Measurements from ENCODE around the gene ADAMTS10. TPM values are rescaled to one million over a fixed set of nuclear protein-coding genes. Genes with fewer than 3 reads are reported as not detected.

ADAMTS10 gene
- total and polyA plus RNA-seq, 2 of the 13 experiments (the other 11 are each of a cell fraction or from before 2014, with no cell fraction given), result 0.49 to 1.7 TPM

GRCh38 chr19:8631425-8631819 is 20.9 kb upstream of the ADAMTS10 start (continued):
- 0 out of 2 replicates have a peak, but pooled peaks have one; percentile 41 for TF ChIP-seq ZNF629 (CRISPR knock-in tag; conservative IDR thresholded peaks at IDR 0.05)
- peak; percentile 48; the same call in 1 of the 2 replicates for TF ChIP-seq GABPB1 (CRISPR knock-in tag; IDR thresholded peaks at IDR 0.05)
- no peak for TF ChIP-seq NFKB2 (CRISPR knock-in tag; IDR thresholded peaks at IDR 0.05; ENCODE audit: borderline replicate concordance)
- TF ChIP-seq GATA4 (IDR thresholded peaks at IDR 0.05; ENCODE audit: borderline replicate concordance, low read depth), result 0 out of 2 replicates have a peak, but pooled peaks have one; percentile 55
- TF ChIP-seq KLF11 (CRISPR knock-in tag; IDR thresholded peaks at IDR 0.05), result no peak
- TF ChIP-seq POGZ (CRISPR knock-in tag; IDR thresholded peaks at IDR 0.05), result peak; percentile 43; the same call in 1 of the 2 replicates
- TF ChIP-seq IKZF1 (IDR thresholded peaks at IDR 0.05), result no peak
- no peak for TF ChIP-seq JDP2 (CRISPR knock-in tag; IDR thresholded peaks at IDR 0.05; ENCODE audit: borderline replicate concordance)
- TF ChIP-seq SIN3A (IDR thresholded peaks at IDR 0.05; ENCODE audit: borderline replicate concordance, low read depth, low read length), result 0 out of 2 replicates have a peak, but pooled peaks have one; percentile 23
- no peak for TF ChIP-seq SNAPC4 (CRISPR knock-in tag; IDR thresholded peaks at IDR 0.05)
- TF ChIP-seq ZNF124 (CRISPR knock-in tag; IDR thresholded peaks at IDR 0.05), result no peak
- TF ChIP-seq REPIN1 (CRISPR knock-in tag; IDR thresholded peaks at IDR 0.05; ENCODE audit: borderline replicate concordance, low read depth), result no peak
- TF ChIP-seq EHMT2 (IDR thresholded peaks at IDR 0.05; ENCODE audit: borderline replicate concordance, low read depth, low read length), result no peak
- no peak for TF ChIP-seq TARDBP (CRISPR knock-in tag; IDR thresholded peaks at IDR 0.05)
- TF ChIP-seq ZNF30 (CRISPR knock-in tag; IDR thresholded peaks at IDR 0.05), result no peak
- TF ChIP-seq NAIF1 (CRISPR knock-in tag; IDR thresholded peaks at IDR 0.05; ENCODE audit: borderline replicate concordance), result no peak
- TF ChIP-seq SRSF9 (IDR thresholded peaks at IDR 0.05; ENCODE audit: borderline replicate concordance, insufficient read depth, low read depth, low read length, poor library complexity, severe bottlenecking), result no peak
- TF ChIP-seq NRL (CRISPR knock-in tag; IDR thresholded peaks at IDR 0.05; ENCODE audit: borderline replicate concordance), result no peak
- peak; percentile 74; the same call in 1 of the 2 replicates for TF ChIP-seq IRF9 (CRISPR knock-in tag; IDR thresholded peaks at IDR 0.05; ENCODE audit: borderline replicate concordance)
- TF ChIP-seq ARNT (IDR thresholded peaks at IDR 0.05), result no peak
- peak; percentile 80; the same call in 1 of the 2 replicates for TF ChIP-seq ZNF609 (CRISPR knock-in tag; IDR thresholded peaks at IDR 0.05; ENCODE audit: borderline replicate concordance)

All from HepG2 (cell line).